Gastroesophageal sphincter (tissue), 4 donors: ENCODE data around the gene SOX6. TPM values are rescaled to one million over a fixed set of nuclear protein-coding genes. Genes with fewer than 3 reads are reported as not detected.

Experiments used
- ATAC-seq: fragments of 150-250 bp; one replicate; pipeline ENCODE4 v1.9.1; 2016; ENCODE audit warnings: mild to moderate bottlenecking, moderate library complexity
- H3K27ac ChIP-seq, 4 donors: fragments of 200-600 bp; sonication (generic) in 3 of 4; 1 replicate in 3 of 4; 2 replicates in 1 of 4; pipeline ENCODE4 v1.5.1; 2016 to 2019
- H3K27me3 ChIP-seq: fragments of 200-600 bp; sonication (generic); one replicate; pipeline ENCODE4 v1.5.1; 2019
- H3K36me3 ChIP-seq, 2 donors: fragments of 200-600 bp; sonication (generic); one replicate each; pipeline ENCODE4 v1.5.1; 2019; ENCODE audit warnings: control low read depth in 1 of 2
- H3K4me1 ChIP-seq, 3 donors: fragments of 200-600 bp; sonication (generic); 1 replicate in 2 of 3; 2 replicates in 1 of 3; pipeline ENCODE4 v1.5.1; 2016 to 2019; ENCODE audit warnings: control low read depth in 2 of 3
- H3K4me3 ChIP-seq, 2 donors: fragments of 200-600 bp; sonication (generic); one replicate each; pipeline ENCODE4 v1.5.1; 2019; ENCODE audit warnings: mild to moderate bottlenecking in 1 of 2, moderate library complexity in 1 of 2
- H3K9me3 ChIP-seq, 3 donors: fragments of 200-600 bp; sonication (generic); one replicate each; pipeline ENCODE4 v1.5.1; 2017 to 2019; ENCODE audit warnings: control low read depth in 2 of 3
- CTCF ChIP-seq, 4 experiments: fragments of 200-600 bp in 2 of 4; fragments of 450-650 bp in 2 of 4; sonication (generic) in 1 of 4; IDR thresholded peaks; one replicate each; pipeline ENCODE4 v1.5.1; 2017 to 2019; ENCODE audit warnings: antibody characterized with exemption in 4 of 4, mild to moderate bottlenecking in 2 of 4, moderate library complexity in 2 of 4
- EP300 ChIP-seq: sonication (generic); formaldehyde crosslinking; IDR thresholded peaks from one replicate; pipeline ENCODE4 v1.6.1; 2017; ENCODE audit warnings: antibody characterized with exemption, mild to moderate bottlenecking
- POLR2A ChIP-seq, 2 donors: fragments of 450-650 bp; IDR thresholded peaks; one replicate each; pipeline ENCODE4 v1.6.1; 2017; ENCODE audit warnings: antibody characterized with exemption in 2 of 2, mild to moderate bottlenecking in 2 of 2, moderate library complexity in 1 of 2
- POLR2AphosphoS5 ChIP-seq: sonication (generic); formaldehyde crosslinking; IDR thresholded peaks from one replicate; pipeline ENCODE4 v1.6.1; 2017; ENCODE audit warnings: antibody characterized with exemption
- WGBS, 2 donors: methylation state at CpG; one replicate each; pipeline ENCODE4 v1.1.5; 2018; ENCODE audit warnings: low coverage in 1 of 2; 5-methylcytosine and 5-hydroxymethylcytosine counted together
- total RNA-seq, 4 donors: library from RNA; depleted of rRNA; stranded (reverse); fragments of >200 nt; gene quantifications; one replicate each; pipeline ENCODE4 v1.1.0, GENCODE V29; 2016

SOX6 gene
- total RNA-seq, 4 donors from 2014 or later, result 1.2 to 21.9 (median 6.5) TPM

DNA sequence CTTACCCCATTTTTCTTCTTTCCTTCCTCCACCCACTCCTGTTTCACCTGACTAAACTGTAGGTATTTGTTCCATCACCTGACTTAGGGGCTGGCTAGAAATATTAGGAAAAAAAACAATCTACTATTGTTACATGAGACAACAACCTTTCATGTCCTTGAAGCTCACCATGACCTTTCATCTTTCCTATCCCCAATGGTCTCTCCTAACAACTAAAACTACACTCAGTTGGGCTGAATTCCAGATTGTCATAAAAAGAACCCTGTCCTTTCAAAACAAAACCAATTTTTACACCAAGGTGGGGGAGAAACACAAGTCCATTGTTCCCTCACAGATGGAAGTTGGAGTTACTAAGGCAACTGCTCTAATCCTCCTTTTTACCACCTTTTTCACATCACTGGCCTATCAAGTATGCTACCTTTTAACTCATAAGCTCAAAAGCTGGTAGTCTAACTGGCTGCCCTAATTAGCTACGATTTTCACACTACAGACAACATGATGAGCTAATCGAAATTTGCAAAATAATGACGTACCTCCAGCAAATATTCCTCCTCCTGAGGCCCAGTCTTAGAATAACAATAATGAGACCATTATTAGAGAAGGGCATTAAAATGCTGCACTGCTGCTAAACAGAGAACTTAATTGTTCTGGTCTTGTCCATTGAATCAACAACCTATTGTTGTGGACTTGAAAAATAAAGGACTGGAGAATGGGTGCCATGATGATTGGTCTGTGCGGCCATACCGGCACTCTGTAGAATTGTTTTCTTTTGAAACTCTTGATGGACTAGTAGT lies 46.5 kb upstream of the SOX6 start:
- Histone ChIP-seq H3K36me3 (no peaks in the 10 kb centered on the region), H3K27me3 (no peaks in the 10 kb centered on the region), H3K4me1 (no peaks in the 10 kb centered on the region), H3K4me3 (no peak overlapping the region), H3K27ac (peak overlapping the region in 1 of 4 donors; percentile 26), H3K9me3 (no peaks in the 10 kb centered on the region)
- WGBS, 2 donors, result 65 to 80% methylated on average over 4 to 5 of the region's 5 CpGs
- TF ChIP-seq CTCF (IDR thresholded peaks at IDR 0.05) (no peak), EP300 (no peak), POLR2AphosphoS5 (no peak), POLR2A (IDR thresholded peaks at IDR 0.05) (no peak)
- ATAC-seq, result no peak

- no peaks in the 10 kb centered on the region for H3K9me3 ChIP-seq
- H3K27me3 ChIP-seq, result no peaks in the 10 kb centered on the region
- TF ChIP-seq EP300 (no peak), CTCF (IDR thresholded peaks at IDR 0.05) (no peak), POLR2AphosphoS5 (no peak), POLR2A (IDR thresholded peaks at IDR 0.05) (no peak)
- no peak overlapping the region for H3K27ac ChIP-seq
- H3K4me3 ChIP-seq, result no peak overlapping the region
- no peaks in the 10 kb centered on the region for H3K36me3 ChIP-seq
- WGBS, 2 donors, result 40 to 71% methylated on average over 2 of the region's 2 CpGs
- no peak for ATAC-seq
- H3K4me1 ChIP-seq, result no peaks in the 10 kb centered on the region
Observed at GRCh38 chr11:16397390-16397789, 41.0 kb upstream of the SOX6 start.

DNA sequence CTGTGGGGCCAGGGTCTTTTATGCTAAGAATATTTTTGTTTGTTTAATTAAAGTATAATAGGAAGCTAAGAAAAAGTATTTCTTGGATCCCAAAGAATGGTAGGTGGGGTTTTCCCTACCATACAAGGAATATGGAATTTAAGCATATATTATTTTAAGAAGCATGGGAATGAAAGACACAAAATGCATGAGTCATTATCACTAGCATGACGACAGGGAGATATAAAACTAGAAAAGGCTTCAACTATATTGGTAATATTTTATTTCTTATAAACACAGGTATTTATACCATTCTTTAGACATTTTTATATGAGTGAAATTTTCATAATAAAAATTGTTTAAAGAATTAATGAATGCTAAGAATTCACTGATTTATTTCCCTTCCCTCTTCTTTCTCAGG lies 39.3 kb upstream of the SOX6 start:
- Histone ChIP-seq H3K4me1 (no peaks in the 10 kb centered on the region), H3K36me3 (no peaks in the 10 kb centered on the region), H3K9me3 (no peaks in the 10 kb centered on the region), H3K4me3 (no peak overlapping the region), H3K27me3 (no peaks in the 10 kb centered on the region), H3K27ac (no peak overlapping the region)
- ATAC-seq, result no peak
- 21 to 26% methylated on average over 1 of the region's 1 CpG for WGBS, 2 donors
- no peak for TF ChIP-seq EP300
- no peak for TF ChIP-seq CTCF (IDR thresholded peaks at IDR 0.05)
- no peak for TF ChIP-seq POLR2AphosphoS5
- no peak for TF ChIP-seq POLR2A (IDR thresholded peaks at IDR 0.05)

DNA sequence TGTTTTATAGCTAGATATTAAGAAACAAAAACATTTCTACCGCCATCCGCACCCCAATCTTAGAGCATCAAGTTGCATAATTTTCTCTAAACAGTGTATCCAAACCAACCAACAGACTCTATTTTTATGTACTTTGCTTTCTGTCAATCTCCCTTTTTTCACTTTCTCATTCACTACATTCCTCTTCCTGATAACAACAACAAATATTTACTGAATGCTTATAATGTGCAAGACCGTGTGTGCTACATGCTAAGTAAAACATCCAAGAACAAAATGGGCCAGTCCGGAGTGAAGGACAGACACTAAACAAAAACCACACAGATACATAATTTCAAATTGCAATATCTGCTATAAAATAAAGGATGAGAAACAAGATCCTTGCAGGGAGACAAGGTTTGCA lies 38.6 kb upstream of the SOX6 start:
- H3K27me3 ChIP-seq, result no peaks in the 10 kb centered on the region
- no peaks in the 10 kb centered on the region for H3K36me3 ChIP-seq
- no peaks in the 10 kb centered on the region for H3K9me3 ChIP-seq
- no peak for ATAC-seq
- H3K27ac ChIP-seq, result no peak overlapping the region
- no peak overlapping the region for H3K4me3 ChIP-seq
- 59 to 73% methylated on average over 3 to 4 of the region's 4 CpGs for WGBS, 2 donors
- TF ChIP-seq POLR2A (IDR thresholded peaks at IDR 0.05), result no peak
- no peak for TF ChIP-seq POLR2AphosphoS5
- TF ChIP-seq EP300, result no peak
- no peak for TF ChIP-seq CTCF (IDR thresholded peaks at IDR 0.05)
- no peaks in the 10 kb centered on the region for H3K4me1 ChIP-seq

DNA sequence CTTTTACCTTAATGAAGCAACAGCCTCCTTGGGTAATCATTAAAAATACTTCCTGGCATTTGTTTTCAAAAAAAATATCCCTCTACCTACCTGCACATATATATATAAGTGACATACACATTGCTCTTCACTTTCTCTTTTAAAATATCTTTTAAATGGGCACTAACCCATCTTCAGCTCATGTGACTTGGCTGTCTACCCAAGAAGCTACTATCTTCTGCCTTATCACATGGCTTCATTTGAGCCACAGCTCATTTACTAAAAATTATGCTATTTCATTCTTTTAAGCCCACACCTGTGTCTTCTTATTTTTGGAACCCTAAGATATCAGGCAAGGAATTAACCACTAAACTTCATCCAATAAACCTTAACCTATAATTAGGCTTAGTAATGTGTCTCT lies 37.0 kb upstream of the SOX6 start:
- H3K9me3 ChIP-seq, result no peaks in the 10 kb centered on the region

More for the DNA sequence above, 37.0 kb upstream of the SOX6 start:
- Histone ChIP-seq H3K36me3 (no peaks in the 10 kb centered on the region), H3K27me3 (no peaks in the 10 kb centered on the region), H3K4me1 (no peaks in the 10 kb centered on the region), H3K4me3 (no peak overlapping the region), H3K27ac (no peak overlapping the region)
- TF ChIP-seq POLR2A (IDR thresholded peaks at IDR 0.05) (no peak), EP300 (no peak), POLR2AphosphoS5 (no peak), CTCF (IDR thresholded peaks at IDR 0.05) (no peak)
- ATAC-seq, result no peak
